Loucy (cell line): ENCODE measurements around the gene SLC25A17.

Experiments
- EZH2phosphoT487 ChIP-seq: fragments of 200-600 bp; IDR thresholded peaks from 2 replicates; pipeline ENCODE4 v1.6.1; 2018; ENCODE audit warnings: antibody characterized with exemption, mild to moderate bottlenecking, moderate library complexity, borderline replicate concordance
- TF ChIP-seq, protein P1 (sequence below): fragments of 200-600 bp; sonication (generic); conservative IDR thresholded peaks from 2 replicates; pipeline ENCODE4 v1.5.1; 2014; ENCODE audit warnings: mild to moderate bottlenecking, antibody characterized with exemption, low read length

DNA sequence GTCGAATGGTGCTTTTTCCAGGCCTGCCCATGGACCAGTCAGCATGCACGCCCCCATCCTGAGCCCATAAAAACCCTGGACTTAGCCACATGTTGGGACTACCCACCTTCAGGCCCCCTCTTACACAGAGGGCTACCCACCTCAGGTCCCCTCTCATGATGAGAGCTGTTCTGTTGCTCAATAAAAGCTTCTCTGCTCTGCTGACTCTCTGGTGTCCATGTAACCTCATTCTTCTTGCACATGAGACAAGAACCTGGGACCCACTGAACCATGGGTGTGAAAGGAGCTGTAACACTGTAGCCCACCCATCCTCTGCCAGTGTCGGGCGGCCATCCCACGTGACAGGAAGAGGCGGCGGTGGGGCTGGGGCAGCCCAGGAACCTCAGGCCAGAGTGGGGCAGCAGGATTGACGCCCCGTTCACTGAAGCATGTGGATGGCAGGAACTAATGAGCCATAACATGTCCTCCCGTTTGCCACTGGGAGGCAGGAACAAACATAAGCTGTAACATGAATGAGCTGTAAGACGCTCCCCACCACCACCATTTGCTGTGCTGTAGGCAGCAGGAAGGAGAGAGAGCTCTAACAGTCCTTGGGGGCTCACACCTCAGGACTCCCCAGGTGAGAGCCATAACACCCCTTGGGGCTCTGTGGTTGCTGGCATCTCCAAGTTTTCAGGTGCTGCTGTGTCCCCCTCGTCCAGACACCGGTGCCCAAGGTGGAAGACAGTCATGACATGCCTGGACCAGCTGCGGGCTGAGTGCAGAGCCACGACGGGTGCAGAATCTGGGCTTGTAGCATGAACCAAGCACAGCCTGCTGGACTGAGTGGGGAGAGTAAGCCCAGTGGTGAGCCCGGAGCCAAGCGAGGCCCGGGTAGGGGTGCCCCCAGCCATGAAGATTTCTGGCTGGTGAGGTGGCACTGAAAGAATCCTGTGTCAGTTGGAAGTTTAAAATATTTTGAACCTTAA, 70.5 kb downstream of the SLC25A17 start:
- TF ChIP-seq, protein P1, sequence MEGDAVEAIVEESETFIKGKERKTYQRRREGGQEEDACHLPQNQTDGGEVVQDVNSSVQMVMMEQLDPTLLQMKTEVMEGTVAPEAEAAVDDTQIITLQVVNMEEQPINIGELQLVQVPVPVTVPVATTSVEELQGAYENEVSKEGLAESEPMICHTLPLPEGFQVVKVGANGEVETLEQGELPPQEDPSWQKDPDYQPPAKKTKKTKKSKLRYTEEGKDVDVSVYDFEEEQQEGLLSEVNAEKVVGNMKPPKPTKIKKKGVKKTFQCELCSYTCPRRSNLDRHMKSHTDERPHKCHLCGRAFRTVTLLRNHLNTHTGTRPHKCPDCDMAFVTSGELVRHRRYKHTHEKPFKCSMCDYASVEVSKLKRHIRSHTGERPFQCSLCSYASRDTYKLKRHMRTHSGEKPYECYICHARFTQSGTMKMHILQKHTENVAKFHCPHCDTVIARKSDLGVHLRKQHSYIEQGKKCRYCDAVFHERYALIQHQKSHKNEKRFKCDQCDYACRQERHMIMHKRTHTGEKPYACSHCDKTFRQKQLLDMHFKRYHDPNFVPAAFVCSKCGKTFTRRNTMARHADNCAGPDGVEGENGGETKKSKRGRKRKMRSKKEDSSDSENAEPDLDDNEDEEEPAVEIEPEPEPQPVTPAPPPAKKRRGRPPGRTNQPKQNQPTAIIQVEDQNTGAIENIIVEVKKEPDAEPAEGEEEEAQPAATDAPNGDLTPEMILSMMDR = no peak
- TF ChIP-seq EZH2phosphoT487 = no peak
